GM19238 (cell line): ENCODE data around the gene EGFL8.
A peak's percentile ranks its signal among the peaks of the same experiment; 100 is the strongest.

Experiments
- DNase-seq: peaks from one replicate; pipeline ENCODE4 v3.0.0; 2011; ENCODE audit warnings: low spot score; ENCODE audit not compliant: insufficient read length

EGFL8 gene

GRCh38 chr6:32146287-32146686, 18.1 kb upstream of the EGFL8 start:
- DNase-seq = no peak

GRCh38 chr6:32146687-32147086, 17.7 kb upstream of the EGFL8 start:
- DNase-seq = no peak

GRCh38 chr6:32147401-32148132, 16.8 kb upstream of the EGFL8 start:
- DNase-seq = no peak

GRCh38 chr6:32148289-32149091, 15.9 kb upstream of the EGFL8 start:
- no peak for DNase-seq

GRCh38 chr6:32149092-32149755, 15.2 kb upstream of the EGFL8 start:
- DNase-seq = no peak

GRCh38 chr6:32149932-32150870, 14.2 kb upstream of the EGFL8 start:
- no peak for DNase-seq

- DNase-seq = no peak
These were observed 13.1 kb upstream of the EGFL8 start for GRCh38 chr6:32151181-32151862.

GRCh38 chr6:32151863-32152768, 12.3 kb upstream of the EGFL8 start, which contains the start of gene PRRT1:
PRRT1 (minus strand) TSS chr6:32151939; CDS start chr6:32151827, 112 bp downstream.
- DNase-seq = no peak

GRCh38 chr6:32152769-32153563, 11.4 kb upstream of the EGFL8 start:
- DNase-seq = no peak

GRCh38 chr6:32153564-32154513, 10.6 kb upstream of the EGFL8 start, which contains the start of gene PPT2:
PPT2 (plus strand) TSS chr6:32154141; CDS start chr6:32154595, 454 bp downstream.
- peak; percentile 58 for DNase-seq

GRCh38 chr6:32154514-32155161, 9.8 kb upstream of the EGFL8 start:
- peak; percentile 87 for DNase-seq

GRCh38 chr6:32156891-32157290, 7.5 kb upstream of the EGFL8 start:
- no peak for DNase-seq

- no peak for DNase-seq
These were observed 6.3 kb upstream of the EGFL8 start for GRCh38 chr6:32158052-32158451.

- DNase-seq = no peak
These were observed 686 bp upstream of the EGFL8 start for GRCh38 chr6:32163559-32164258.

GRCh38 chr6:32166411-32167061, 2.1 kb downstream of the EGFL8 start:
- DNase-seq = no peak
